IMR-90 (cell line): ENCODE data around the gene ENAH. TPM values are rescaled to one million over a fixed set of nuclear protein-coding genes. Genes with fewer than 3 reads are reported as not detected.

Source experiments
- ATAC-seq: fragments of 200-7000 bp; cut with Tn5 transposase; 2 replicates; pipeline ENCODE4 v1.9.1; 2020; ENCODE audit warnings: low read depth, mild to moderate bottlenecking, moderate library complexity
- BruUV-seq: library from RNA; stranded (reverse); fragments of 400-500 nt; replicated peaks from 2 replicates; lab custom pipeline; 2021; lab: Mats Ljungman, UMichigan
- CTCF ChIA-PET: fragments of 300-600 bp; formaldehyde crosslinking; extraction: SDS; loops from one replicate; lab custom pipeline; 2021; ENCODE audit warnings: antibody characterized with exemption; lab: Yijun Ruan, JAX
- POLR2A ChIA-PET: fragments of 300-600 bp; sonication (Branson Sonifier 250); formaldehyde crosslinking; loops from one replicate; lab custom pipeline; 2022; ENCODE audit warnings: antibody characterized with exemption; ENCODE audit not compliant: unreplicated experiment; lab: Charles Lee
- DNase-seq: peaks from one replicate; pipeline ENCODE4 v3.0.0; 2013
- H2AFZ ChIP-seq: replicated peaks from 2 replicates; pipeline ENCODE3; 2013; ENCODE audit warnings: low read length, mild to moderate bottlenecking; ENCODE audit not compliant: poor library complexity
- H2AK5ac ChIP-seq: 2 replicates; pipeline ENCODE4 v1.6.1; 2013; ENCODE audit warnings: low read depth, low read length, inconsistent platforms
- H2AK9ac ChIP-seq: replicated peaks from 2 replicates; pipeline ENCODE3; 2013; ENCODE audit warnings: mild to moderate bottlenecking, low read depth, low read length, moderate library complexity; ENCODE audit not compliant: poor library complexity
- H2BK120ac ChIP-seq: 2 replicates; pipeline ENCODE4 v1.6.1; 2013; ENCODE audit warnings: low read depth, low read length, inconsistent platforms
- H2BK15ac ChIP-seq: 3 replicates; pipeline ENCODE4 v1.6.1; 2013; ENCODE audit warnings: low read depth, low read length, inconsistent platforms
- H2BK20ac ChIP-seq: 2 replicates; pipeline ENCODE4 v1.6.1; 2013; ENCODE audit warnings: low read depth, mild to moderate bottlenecking, inconsistent platforms, low read length, moderate library complexity
- H2BK5ac ChIP-seq: 2 replicates; pipeline ENCODE4 v1.6.1; 2013; ENCODE audit warnings: mild to moderate bottlenecking, low read depth, low read length, inconsistent platforms; ENCODE audit not compliant: poor library complexity, severe bottlenecking
- H3K14ac ChIP-seq: replicated peaks from 2 replicates; pipeline ENCODE4 v1.6.1; 2013; ENCODE audit warnings: low read depth, low read length, inconsistent platforms
- H3K18ac ChIP-seq: 2 replicates; pipeline ENCODE4 v1.6.1; 2013; ENCODE audit warnings: low read depth, low read length, control low read depth
- H3K23ac ChIP-seq: 2 replicates; pipeline ENCODE4 v1.6.1; 2013; ENCODE audit warnings: low read depth, low read length, inconsistent platforms
- H3K27ac ChIP-seq: 2 replicates; pipeline ENCODE4 v1.5.1; 2013; ENCODE audit warnings: mild to moderate bottlenecking, control low read depth, low read length; ENCODE audit not compliant: insufficient read depth
- H3K27me3 ChIP-seq: 2 replicates; pipeline ENCODE4 v1.6.1; 2013; ENCODE audit warnings: low read length; ENCODE audit not compliant: control insufficient read depth, insufficient read depth
- H3K36me3 ChIP-seq: 2 replicates; pipeline ENCODE4 v1.6.1; 2013; ENCODE audit warnings: low read length, mixed read lengths; ENCODE audit not compliant: control insufficient read depth, insufficient read depth
- H3K4ac ChIP-seq: 2 replicates; pipeline ENCODE4 v1.6.1; 2013; ENCODE audit warnings: low read depth, low read length, inconsistent platforms
- H3K4me1 ChIP-seq: 2 replicates; pipeline ENCODE4 v1.6.1; 2013; ENCODE audit warnings: low read length, mixed read lengths; ENCODE audit not compliant: control insufficient read depth, insufficient read depth
- H3K4me2 ChIP-seq: 2 replicates; pipeline ENCODE4 v1.6.1; 2013; ENCODE audit warnings: low read depth, mild to moderate bottlenecking, control low read depth, low read length, moderate library complexity
- H3K4me3 ChIP-seq: 2 replicates; pipeline ENCODE4 v1.5.1; 2013; ENCODE audit warnings: low read depth, mild to moderate bottlenecking, control low read depth, low read length, moderate library complexity; ENCODE audit not compliant: insufficient read depth
- H3K56ac ChIP-seq: 2 replicates; pipeline ENCODE4 v1.6.1; 2013; ENCODE audit warnings: low read length, inconsistent platforms; ENCODE audit not compliant: insufficient read depth; ENCODE audit errors: extremely low read depth
- H3K79me1 ChIP-seq, 2 experiments: 2 replicates each; pipeline ENCODE4 v1.6.1; 2013; ENCODE audit warnings: low read length in 2 of 2, inconsistent platforms in 1 of 2, low read depth in 1 of 2
- H3K9ac ChIP-seq: 2 replicates; pipeline ENCODE4 v1.6.1; 2013; ENCODE audit warnings: low read depth, low read length, control low read depth
- H3K9me1 ChIP-seq: 2 replicates; pipeline ENCODE4 v1.6.1; 2013; ENCODE audit warnings: low read length, inconsistent platforms; ENCODE audit not compliant: insufficient read depth
- H3K9me3 ChIP-seq: 2 replicates; pipeline ENCODE4 v1.6.1; 2013; ENCODE audit warnings: low read length; ENCODE audit not compliant: control insufficient read depth, insufficient read depth
- H4K20me1 ChIP-seq: 2 replicates; pipeline ENCODE4 v1.6.1; 2013; ENCODE audit warnings: low read length, inconsistent platforms; ENCODE audit not compliant: insufficient read depth
- H4K5ac ChIP-seq: 2 replicates; pipeline ENCODE4 v1.6.1; 2013; ENCODE audit warnings: mild to moderate bottlenecking, low read depth, low read length, control low read depth
- H4K8ac ChIP-seq, 2 experiments: 2 replicates each; pipeline ENCODE4 v1.6.1; 2013; ENCODE audit warnings: low read depth in 2 of 2, low read length in 2 of 2, control low read depth in 1 of 2, inconsistent platforms in 1 of 2
- H4K91ac ChIP-seq: 2 replicates; pipeline ENCODE4 v1.6.1; 2013; ENCODE audit warnings: low read depth, low read length, inconsistent platforms; ENCODE audit not compliant: insufficient read depth
- CEBPB ChIP-seq: IDR thresholded peaks from 2 replicates; pipeline ENCODE4 v1.6.1; 2012; ENCODE audit warnings: low read depth, low read length, improper control_type of control experiment
- MAFK ChIP-seq: IDR thresholded peaks from 2 replicates; pipeline ENCODE4 v1.6.1; 2012; ENCODE audit warnings: low read depth, low read length, improper control_type of control experiment
- RFX5 ChIP-seq: IDR thresholded peaks from 2 replicates; pipeline ENCODE4 v1.8.0; 2012; ENCODE audit warnings: low read depth, mild to moderate bottlenecking, low read length, moderate library complexity
- WGBS, 2 experiments: methylation state at CpG; one replicate each; pipeline versions ENCODE4 v1.1.5 to v1.1.7; 2013; ENCODE audit warnings: missing lambda C conversion rate in 2 of 2; ENCODE audit not compliant: insufficient read length in 1 of 2; ENCODE audit errors: extremely low coverage in 2 of 2; 5-methylcytosine and 5-hydroxymethylcytosine counted together
- dilution Hi-C: fragments of 300-500 bp; cut with HindIII; formaldehyde crosslinking; loops from one replicate; pipeline ENCODE4 v1.14.3; 2018; ENCODE audit warnings: low sequenced_read_pairs; ENCODE audit not compliant: unreplicated experiment
- in situ Hi-C: fragments of 300-500 bp; cut with MboI; formaldehyde crosslinking; loops from 3 replicates; pipeline ENCODE4 v1.14.3; 2019; ENCODE audit warnings: low sequenced_read_pairs, inconsistent platforms, mixed read lengths
- intact Hi-C: fragments of 100-400 bp; cut with micrococcal nuclease; formaldehyde crosslinking; loops from 2 replicates; pipeline ENCODE4 v1.10.0; 2022
- polyA plus RNA-seq, 3 experiments: library from polyadenylated mRNA; depleted of rRNA; stranded (reverse); fragments of >200 nt; gene quantifications; 2 replicates each; pipeline ENCODE4 v1.2.3, GENCODE V29; 2012; ENCODE audit warnings: low replicate concordance in 1 of 3
- total RNA-seq: library from RNA; depleted of rRNA; stranded (reverse); fragments of >200 nt; gene quantifications from 2 replicates; pipeline ENCODE4 v1.2.3, GENCODE V29; 2012

The ENAH gene
- total and polyA plus RNA-seq, 2 of the 4 experiments (the other 2 are of a cell fraction), result 61.3 to 86.9 TPM

- Histone ChIP-seq H2AK5ac (no peak overlapping the region; the same call in none of the 2 replicates), H2BK20ac (peak overlapping the region; percentile 22; the same call in 1 of the 2 replicates), H4K20me1 (peaks cover 3% of the 10 kb centered on the region), H3K4me3 (no peak overlapping the region), H3K4me2 (peak overlapping the region; percentile 6; the same call in 1 of the 2 replicates), H2AK9ac (no peak overlapping the region), H3K9me1 (peaks cover 15% of the 10 kb centered on the region), H3K18ac (no peak overlapping the region; the same call in 1 of the 2 replicates), H3K79me1 (no peaks in the 10 kb centered on the region), H3K14ac (no peak overlapping the region; the same call in 1 of the 2 replicates), H2AFZ (no peak overlapping the region), H3K56ac (no peak overlapping the region), H2BK5ac (peak overlapping the region; percentile 54), H3K9ac (no peak overlapping the region), H3K36me3 (no peaks in the 10 kb centered on the region), H4K91ac (no peak overlapping the region), H4K8ac (no peak overlapping the region), H3K27ac (no peak overlapping the region), H2BK120ac (no peak overlapping the region), H3K4ac (no peak overlapping the region), H3K9me3 (no peaks in the 10 kb centered on the region), H3K27me3 (no peaks in the 10 kb centered on the region), H3K4me1 (peaks cover 16% of the 10 kb centered on the region), H4K5ac (no peak overlapping the region), H2BK15ac (no peak overlapping the region), H3K23ac (no peak overlapping the region)
- ChIA-PET POLR2A (no interaction called here), CTCF (interaction anchor here (2.3 kb wide), 1 partner anchor 17 kb away, joined by 6 read pairs; no protein-coding TSS in a partner anchor)
- no CpG with 5 or more reads among the region's 2 CpGs for WGBS, 2 experiments
- ATAC-seq (peak; percentile 72), DNase-seq (peak; percentile 91)
- dilution Hi-C loops, result loop anchor here (25.0 kb wide), 1 partner anchor 529 kb away; the partner anchor contains the start of gene SDE2
- TF ChIP-seq CEBPB (peak; percentile 95), RFX5 (no peak), MAFK (0 out of 2 replicates have a peak, but pooled peaks have one; percentile 9)
- in situ Hi-C loops, result no loop called here
- intact Hi-C loops, result no loop called here
- BruUV-seq, result no TSS peak
Measured at GRCh38 chr1:225458222-225458631, 194.7 kb downstream of the ENAH start.
